ENCODE data around the gene NUDT21. TPM values are rescaled to one million over a fixed set of nuclear protein-coding genes. Genes with fewer than 3 reads are reported as not detected.
"Not testable (repeated sequence)": the region's sequence is repeated elsewhere in the genome, so short reads cannot be mapped to it uniquely, and the experiment has no call there.

Gene NUDT21
- total RNA-seq, 1 experiment from 2014 or later = 218 TPM

DNA sequence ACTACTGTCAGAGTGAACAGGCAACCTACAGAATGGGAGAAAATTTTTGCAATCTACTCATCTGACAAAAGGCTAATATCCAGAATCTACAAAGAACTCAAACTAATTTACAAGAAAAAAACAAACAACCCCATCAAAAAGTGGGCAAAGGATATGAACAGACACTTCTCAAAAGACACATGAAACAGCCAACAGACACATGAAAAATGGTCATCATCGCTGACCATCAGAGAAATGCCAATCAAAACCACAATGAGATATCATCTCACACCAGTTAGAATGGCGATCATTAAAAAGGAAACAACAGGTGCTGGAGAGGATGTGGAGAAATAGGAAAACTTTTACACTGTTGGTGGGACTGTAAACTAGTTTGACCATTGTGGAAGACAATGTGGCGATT is 54.4 kb downstream of the NUDT21 start:
- H3K4me3 ChIP-seq (replicated peaks in 1 of 2; ENCODE audit: low read depth in 1 of 2, low read length in 2 of 2); H3K9ac ChIP-seq (ENCODE audit: low read length); H3K9me3 ChIP-seq (ENCODE audit: control insufficient read depth in 1 of 2, insufficient read depth in 1 of 2, low read depth in 1 of 2, low read length in 2 of 2); BruUV-seq (replicated peaks); H2AFZ ChIP-seq (ENCODE audit: low read depth, low read length, poor library complexity, severe bottlenecking); H3K27ac ChIP-seq (ENCODE audit: low read depth, low read length); H3K79me2 ChIP-seq (ENCODE audit: insufficient read depth, low read length); H4K20me1 ChIP-seq (ENCODE audit: insufficient read depth); H3K27me3 ChIP-seq (ENCODE audit: insufficient read depth, low read length); ATAC-seq; H3K4me1 ChIP-seq (ENCODE audit: control insufficient read depth in 1 of 2, insufficient read depth in 2 of 2, low read length in 2 of 2); H3K4me2 ChIP-seq (ENCODE audit: low read length); RAD21 ChIA-PET (ENCODE audit: low non-redundant PET in 1 of 2, low total read pairs in 2 of 2, uncharacterized antibody in 2 of 2, unreplicated experiment in 2 of 2); intact Hi-C loops (cut with micrococcal nuclease); H3K9me2 ChIP-seq (ENCODE audit: insufficient read depth); POLR2A ChIA-PET; CTCF ChIA-PET; DNase-seq (ENCODE audit: low read depth, low spot score): not testable (repeated sequence)
- H3K36me3 ChIP-seq (ENCODE audit: control insufficient read depth in 1 of 2, insufficient read depth in 2 of 2, low read length in 2 of 2) = peaks cover 11 to 13% of the 10 kb centered on the region in 2 experiments; a peak in 2 of 4 replicates

DNA sequence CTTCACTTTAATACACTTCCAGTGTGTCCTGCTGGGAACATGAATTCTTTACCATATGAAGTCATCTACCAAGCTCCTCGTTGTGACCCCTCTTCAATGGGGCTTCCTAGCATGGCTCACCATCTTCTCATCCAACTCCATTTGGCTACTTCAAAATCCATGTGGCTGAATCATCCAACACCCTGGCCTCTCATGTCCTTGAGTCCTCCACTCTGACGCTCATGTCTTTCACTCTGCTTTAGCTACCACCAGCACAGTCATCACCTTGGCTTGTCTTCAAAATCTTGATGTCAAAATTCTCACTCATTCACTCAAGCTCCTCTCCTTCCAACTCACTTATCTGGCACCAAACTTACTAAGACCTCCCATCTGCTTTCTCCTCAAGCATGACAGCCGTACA is 61.6 kb downstream of the NUDT21 start:
- Histone ChIP-seq H3K27ac (ENCODE audit: low read depth, low read length) (no peak overlapping the region), H3K79me2 (ENCODE audit: insufficient read depth, low read length) (peaks cover 3% of the 10 kb centered on the region; the same call in 1 of the 2 replicates), H4K20me1 (ENCODE audit: insufficient read depth) (no peaks in the 10 kb centered on the region), H3K9me3 (ENCODE audit: control insufficient read depth in 1 of 2, insufficient read depth in 1 of 2, low read depth in 1 of 2, low read length in 2 of 2) (no peaks in the 10 kb centered on the region), H3K27me3 (ENCODE audit: insufficient read depth, low read length) (no peaks in the 10 kb centered on the region), H3K36me3 (ENCODE audit: control insufficient read depth in 1 of 2, insufficient read depth in 2 of 2, low read length in 2 of 2) (peaks cover 10 to 22% of the 10 kb centered on the region in 2 experiments; a peak in 3 of 4 replicates), H3K4me3 (replicated peaks in 1 of 2; ENCODE audit: low read depth in 1 of 2, low read length in 2 of 2) (no peak overlapping the region), H2AFZ (ENCODE audit: low read depth, low read length, poor library complexity, severe bottlenecking) (no peak overlapping the region), H3K9ac (ENCODE audit: low read length) (no peak overlapping the region), H3K9me2 (ENCODE audit: insufficient read depth) (no peaks in the 10 kb centered on the region), H3K4me2 (ENCODE audit: low read length) (no peak overlapping the region), H3K4me1 (ENCODE audit: control insufficient read depth in 1 of 2, insufficient read depth in 2 of 2, low read length in 2 of 2) (no peaks in the 10 kb centered on the region)
- TF ChIP-seq ZFX (IDR thresholded peaks at IDR 0.05) (no peak), EZH2phosphoT487 (IDR thresholded peaks at IDR 0.05; ENCODE audit: borderline replicate concordance) (no peak)
- ATAC-seq = no peak
- ChIA-PET CTCF (interaction anchor here (1.2 kb wide), 1 partner anchor 12 kb away, joined by 4 read pairs; no protein-coding TSS in a partner anchor), POLR2A (no interaction called here), RAD21 (ENCODE audit: low non-redundant PET in 1 of 2, low total read pairs in 2 of 2, uncharacterized antibody in 2 of 2, unreplicated experiment in 2 of 2) (no interaction called here)
- intact Hi-C loops (cut with micrococcal nuclease) = no loop called here
- no peak for DNase-seq (ENCODE audit: low read depth, low spot score)
- BruUV-seq (replicated peaks) = no TSS peak

DNA sequence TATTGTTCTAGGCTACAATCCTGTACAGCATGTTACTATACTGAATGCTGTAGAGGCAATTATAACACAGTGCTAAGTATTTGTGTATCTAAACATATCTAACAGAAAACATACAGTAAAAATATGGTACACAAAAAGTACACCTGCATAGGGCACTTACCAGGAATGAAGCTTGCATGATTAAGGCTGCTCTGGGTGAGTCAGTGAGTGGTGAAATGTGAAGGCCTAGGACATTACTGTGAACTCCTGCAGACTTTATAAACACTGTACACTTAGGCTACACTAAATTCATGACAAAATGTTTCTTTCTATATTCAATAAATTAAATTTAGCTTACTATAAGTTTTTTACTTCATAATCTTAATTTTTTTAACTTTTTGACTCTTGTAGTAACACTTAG is 62.9 kb downstream of the NUDT21 start:
- no peak overlapping the region for H3K9ac ChIP-seq (ENCODE audit: low read length)
- ATAC-seq = no peak
- H3K4me2 ChIP-seq (ENCODE audit: low read length) = no peak overlapping the region
- H4K20me1 ChIP-seq (ENCODE audit: insufficient read depth) = no peaks in the 10 kb centered on the region
- DNase-seq (ENCODE audit: low read depth, low spot score) = no peak
- peaks cover under 1 to 4% of the 10 kb centered on the region in 2 experiments; a peak in 1 of 4 replicates for H3K4me1 ChIP-seq (ENCODE audit: control insufficient read depth in 1 of 2, insufficient read depth in 2 of 2, low read length in 2 of 2)
- peaks cover 3% of the 10 kb centered on the region; the same call in 1 of the 2 replicates for H3K79me2 ChIP-seq (ENCODE audit: insufficient read depth, low read length)
- ChIA-PET CTCF (no interaction called here), POLR2A (no interaction called here), RAD21 (ENCODE audit: low non-redundant PET in 1 of 2, low total read pairs in 2 of 2, uncharacterized antibody in 2 of 2, unreplicated experiment in 2 of 2) (no interaction called here)
- H2AFZ ChIP-seq (ENCODE audit: low read depth, low read length, poor library complexity, severe bottlenecking) = no peak overlapping the region
- H3K27me3 ChIP-seq (ENCODE audit: insufficient read depth, low read length) = no peaks in the 10 kb centered on the region
- no TSS peak for BruUV-seq (replicated peaks)
- peaks cover 15 to 35% of the 10 kb centered on the region in 2 experiments; a peak in 3 of 4 replicates for H3K36me3 ChIP-seq (ENCODE audit: control insufficient read depth in 1 of 2, insufficient read depth in 2 of 2, low read length in 2 of 2)
- H3K27ac ChIP-seq (ENCODE audit: low read depth, low read length) = no peak overlapping the region
- H3K4me3 ChIP-seq (replicated peaks in 1 of 2; ENCODE audit: low read depth in 1 of 2, low read length in 2 of 2) = no peak overlapping the region
- no peaks in the 10 kb centered on the region for H3K9me2 ChIP-seq (ENCODE audit: insufficient read depth)
- H3K9me3 ChIP-seq (ENCODE audit: control insufficient read depth in 1 of 2, insufficient read depth in 1 of 2, low read depth in 1 of 2, low read length in 2 of 2) = no peaks in the 10 kb centered on the region
- intact Hi-C loops (cut with micrococcal nuclease) = no loop called here
- TF ChIP-seq, protein P1, sequence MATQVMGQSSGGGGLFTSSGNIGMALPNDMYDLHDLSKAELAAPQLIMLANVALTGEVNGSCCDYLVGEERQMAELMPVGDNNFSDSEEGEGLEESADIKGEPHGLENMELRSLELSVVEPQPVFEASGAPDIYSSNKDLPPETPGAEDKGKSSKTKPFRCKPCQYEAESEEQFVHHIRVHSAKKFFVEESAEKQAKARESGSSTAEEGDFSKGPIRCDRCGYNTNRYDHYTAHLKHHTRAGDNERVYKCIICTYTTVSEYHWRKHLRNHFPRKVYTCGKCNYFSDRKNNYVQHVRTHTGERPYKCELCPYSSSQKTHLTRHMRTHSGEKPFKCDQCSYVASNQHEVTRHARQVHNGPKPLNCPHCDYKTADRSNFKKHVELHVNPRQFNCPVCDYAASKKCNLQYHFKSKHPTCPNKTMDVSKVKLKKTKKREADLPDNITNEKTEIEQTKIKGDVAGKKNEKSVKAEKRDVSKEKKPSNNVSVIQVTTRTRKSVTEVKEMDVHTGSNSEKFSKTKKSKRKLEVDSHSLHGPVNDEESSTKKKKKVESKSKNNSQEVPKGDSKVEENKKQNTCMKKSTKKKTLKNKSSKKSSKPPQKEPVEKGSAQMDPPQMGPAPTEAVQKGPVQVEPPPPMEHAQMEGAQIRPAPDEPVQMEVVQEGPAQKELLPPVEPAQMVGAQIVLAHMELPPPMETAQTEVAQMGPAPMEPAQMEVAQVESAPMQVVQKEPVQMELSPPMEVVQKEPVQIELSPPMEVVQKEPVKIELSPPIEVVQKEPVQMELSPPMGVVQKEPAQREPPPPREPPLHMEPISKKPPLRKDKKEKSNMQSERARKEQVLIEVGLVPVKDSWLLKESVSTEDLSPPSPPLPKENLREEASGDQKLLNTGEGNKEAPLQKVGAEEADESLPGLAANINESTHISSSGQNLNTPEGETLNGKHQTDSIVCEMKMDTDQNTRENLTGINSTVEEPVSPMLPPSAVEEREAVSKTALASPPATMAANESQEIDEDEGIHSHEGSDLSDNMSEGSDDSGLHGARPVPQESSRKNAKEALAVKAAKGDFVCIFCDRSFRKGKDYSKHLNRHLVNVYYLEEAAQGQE (IDR thresholded peaks at IDR 0.05; ENCODE audit: low read depth) = no peak
- TF ChIP-seq ZNF274 (IDR thresholded peaks at IDR 0.05; ENCODE audit: low read depth, low read length) (no peak), ELF1 (IDR thresholded peaks at IDR 0.05; ENCODE audit: borderline replicate concordance, low read depth) (no peak), CEBPB (IDR thresholded peaks at IDR 0.05; ENCODE audit: low read depth) (no peak), EGR1 (IDR thresholded peaks at IDR 0.05; ENCODE audit: low read depth) (no peak), SP1 (IDR thresholded peaks at IDR 0.05; ENCODE audit: low read depth) (no peak), POLR2A (IDR thresholded peaks at IDR 0.05; ENCODE audit: borderline replicate concordance, extremely low read depth, insufficient read depth, insufficient read length) (no peak), SRF (IDR thresholded peaks at IDR 0.05; ENCODE audit: low read depth) (no peak)
- TF ChIP-seq, protein P2, sequence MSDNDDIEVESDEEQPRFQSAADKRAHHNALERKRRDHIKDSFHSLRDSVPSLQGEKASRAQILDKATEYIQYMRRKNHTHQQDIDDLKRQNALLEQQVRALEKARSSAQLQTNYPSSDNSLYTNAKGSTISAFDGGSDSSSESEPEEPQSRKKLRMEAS (IDR thresholded peaks at IDR 0.05) = no peak
- TF ChIP-seq, protein P3, sequence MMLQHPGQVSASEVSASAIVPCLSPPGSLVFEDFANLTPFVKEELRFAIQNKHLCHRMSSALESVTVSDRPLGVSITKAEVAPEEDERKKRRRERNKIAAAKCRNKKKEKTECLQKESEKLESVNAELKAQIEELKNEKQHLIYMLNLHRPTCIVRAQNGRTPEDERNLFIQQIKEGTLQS (IDR thresholded peaks at IDR 0.05) = no peak

All from HCT116 (cell line).